ENCODE measurements around the gene LPAR5. TPM values are rescaled to one million over a fixed set of nuclear protein-coding genes. Genes with fewer than 3 reads are reported as not detected.

LPAR5 gene
- total RNA-seq, 4 donors from 2014 or later, result 1.8 to 11.4 (median 3.2) TPM

- H3K36me3 ChIP-seq, result peaks cover 3 to 100% (median 67%) of the 10 kb centered on the region in 3 donors
- no peak overlapping the region for H3K4me3 ChIP-seq
- no peaks in the 10 kb centered on the region for H3K4me1 ChIP-seq
- H3K9me3 ChIP-seq, result no peaks in the 10 kb centered on the region
- 87 to 92% methylated on average over 12 of the region's 12 CpGs for WGBS, 2 donors
- no peak for TF ChIP-seq EP300 (IDR thresholded peaks at IDR 0.05)
- TF ChIP-seq CTCF (IDR thresholded peaks at IDR 0.05), result no peak
- TF ChIP-seq POLR2A (IDR thresholded peaks at IDR 0.05), result no peak
- DNase-seq (ENCODE audit: low spot score in 2 of 2), result no peak
- no peaks in the 10 kb centered on the region for H3K27me3 ChIP-seq
- no peak overlapping the region for H3K27ac ChIP-seq
Observed at GRCh38 chr12:6582959-6583358, 52.8 kb downstream of the LPAR5 start.

DNA sequence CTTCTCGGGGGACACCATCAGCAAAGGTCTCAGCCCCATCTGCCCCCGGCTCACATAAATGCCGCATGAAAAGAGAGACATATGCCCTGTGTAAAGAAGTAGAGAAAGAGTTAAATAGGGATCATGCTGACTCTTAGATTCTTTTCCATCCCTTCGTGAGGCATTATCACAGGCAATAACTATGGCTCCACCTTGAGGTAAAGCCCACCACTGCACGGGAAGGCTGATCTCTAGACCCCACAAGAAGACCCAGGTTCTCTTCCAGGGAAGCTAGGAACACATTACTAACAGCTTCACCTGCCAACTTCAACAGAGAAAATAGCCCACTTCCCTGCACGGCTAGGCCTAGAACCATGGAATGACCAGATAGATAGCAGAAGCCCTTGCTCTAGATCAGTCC is 53.6 kb downstream of the LPAR5 start:
- TF ChIP-seq CTCF (IDR thresholded peaks at IDR 0.05) (no peak), EP300 (IDR thresholded peaks at IDR 0.05) (no peak)
- Histone ChIP-seq H3K4me3 (no peak overlapping the region), H3K4me1 (no peaks in the 10 kb centered on the region), H3K9me3 (no peaks in the 10 kb centered on the region), H3K27me3 (no peaks in the 10 kb centered on the region), H3K27ac (no peak overlapping the region), H3K36me3 (peaks cover 3 to 100% (median 67%) of the 10 kb centered on the region in 3 donors)
- WGBS, 2 donors, result 63 to 65% methylated on average over 6 of the region's 6 CpGs
- no peak for DNase-seq (ENCODE audit: low spot score in 2 of 2)

GRCh38 chr12:6575648-6576047 is 60.1 kb downstream of the LPAR5 start:
- no peaks in the 10 kb centered on the region for H3K27me3 ChIP-seq
- H3K4me3 ChIP-seq, result no peak overlapping the region
- no peaks in the 10 kb centered on the region for H3K4me1 ChIP-seq
- peaks cover 0 to 100% (median 50%) of the 10 kb centered on the region in 3 donors for H3K36me3 ChIP-seq
- no peaks in the 10 kb centered on the region for H3K9me3 ChIP-seq
- TF ChIP-seq CTCF (IDR thresholded peaks at IDR 0.05) (no peak), EP300 (IDR thresholded peaks at IDR 0.05) (no peak), POLR2A (IDR thresholded peaks at IDR 0.05) (no peak)
- 86 to 88% methylated on average over 8 of the region's 8 CpGs for WGBS, 2 donors
- DNase-seq (ENCODE audit: low spot score in 2 of 2), result no peak
- no peak overlapping the region for H3K27ac ChIP-seq

GRCh38 chr12:6574576-6575295 is 61.0 kb downstream of the LPAR5 start:
- H3K36me3 ChIP-seq, result peaks cover 0 to 100% (median 43%) of the 10 kb centered on the region in 3 donors
- no peaks in the 10 kb centered on the region for H3K9me3 ChIP-seq
- TF ChIP-seq POLR2A (IDR thresholded peaks at IDR 0.05) (no peak), EP300 (IDR thresholded peaks at IDR 0.05) (no peak), CTCF (IDR thresholded peaks at IDR 0.05) (no peak)
- H3K27ac ChIP-seq, result no peak overlapping the region
- no peaks in the 10 kb centered on the region for H3K27me3 ChIP-seq
- no peak for DNase-seq (ENCODE audit: low spot score in 2 of 2)
- H3K4me3 ChIP-seq, result no peak overlapping the region
- no peaks in the 10 kb centered on the region for H3K4me1 ChIP-seq
- WGBS, 2 donors, result 87 to 92% methylated on average over 4 of the region's 4 CpGs

- no peaks in the 10 kb centered on the region for H3K27me3 ChIP-seq
- no peak for TF ChIP-seq CTCF (IDR thresholded peaks at IDR 0.05)
- no peak for TF ChIP-seq POLR2A (IDR thresholded peaks at IDR 0.05)
- TF ChIP-seq EP300 (IDR thresholded peaks at IDR 0.05), result no peak
- H3K9me3 ChIP-seq, result no peaks in the 10 kb centered on the region
- DNase-seq (ENCODE audit: low spot score in 2 of 2), result no peak
- H3K4me3 ChIP-seq, result no peak overlapping the region
- peaks cover 0 to 10% (median 0%) of the 10 kb centered on the region in 4 donors for H3K4me1 ChIP-seq
- 92 to 93% methylated on average over 8 of the region's 8 CpGs for WGBS, 2 donors
- H3K36me3 ChIP-seq, result peaks cover 0 to 91% (median 33%) of the 10 kb centered on the region in 3 donors
- no peak overlapping the region for H3K27ac ChIP-seq
Observed at GRCh38 chr12:6573001-6573400, 62.8 kb downstream of the LPAR5 start.
